OCI-LY7 (cell line): ENCODE measurements around the gene VENTX. TPM values are rescaled to one million over a fixed set of nuclear protein-coding genes. Genes with fewer than 3 reads are reported as not detected.

Source experiments
- BruUV-seq: library from RNA; stranded (reverse); fragments of 400-500 nt; replicated peaks from 2 replicates; lab custom pipeline; 2021; lab: Mats Ljungman, UMichigan
- CTCF ChIA-PET: fragments of 300-600 bp; sonication (Branson Sonifier 250); formaldehyde crosslinking; loops from one replicate; lab custom pipeline; 2022; ENCODE audit warnings: antibody characterized with exemption; ENCODE audit not compliant: unreplicated experiment; lab: Charles Lee
- POLR2A ChIA-PET: fragments of 300-600 bp; sonication (Branson Sonifier 250); formaldehyde crosslinking; loops from one replicate; lab custom pipeline; 2022; ENCODE audit warnings: antibody characterized with exemption; lab: Charles Lee
- DNase-seq: peaks from one replicate; pipeline ENCODE4 v3.0.0-alpha.2; 2015; ENCODE audit warnings: low spot score
- H2AFZ ChIP-seq: fragments of 200-600 bp; sonication (generic), shearing (Covaris generic); 2 replicates; pipeline ENCODE4 v1.6.1; 2014; ENCODE audit warnings: mild to moderate bottlenecking, antibody characterized with exemption, low read length, moderate library complexity
- H3K27ac ChIP-seq: fragments of 200-600 bp; sonication (generic); 2 replicates; pipeline ENCODE4 v1.5.1; 2014; ENCODE audit warnings: mixed run types, low read depth, mild to moderate bottlenecking, moderate library complexity, low read length, inconsistent platforms; ENCODE audit not compliant: poor library complexity, severe bottlenecking
- H3K36me3 ChIP-seq: fragments of 200-600 bp; sonication (generic); 2 replicates; pipeline ENCODE4 v1.6.1; 2014; ENCODE audit warnings: mild to moderate bottlenecking, antibody characterized with exemption, low read length, moderate library complexity, mixed read lengths; ENCODE audit not compliant: insufficient read depth
- H3K4me1 ChIP-seq: fragments of 200-600 bp; sonication (generic); 2 replicates; pipeline ENCODE4 v1.5.1; 2014; ENCODE audit warnings: mild to moderate bottlenecking, low read length; ENCODE audit not compliant: insufficient read depth, poor library complexity, severe bottlenecking
- H3K4me2 ChIP-seq: fragments of 200-600 bp; sonication (generic); 2 replicates; pipeline ENCODE4 v1.6.1; 2014; ENCODE audit warnings: mild to moderate bottlenecking, low read length
- H3K4me3 ChIP-seq: fragments of 200-600 bp; sonication (generic); 2 replicates; pipeline ENCODE4 v1.5.1; 2014; ENCODE audit warnings: mild to moderate bottlenecking, low read depth, low read length; ENCODE audit not compliant: poor library complexity, severe bottlenecking
- H3K79me2 ChIP-seq: fragments of 200-600 bp; sonication (generic); 2 replicates; pipeline ENCODE4 v1.6.1; 2016; ENCODE audit warnings: low read depth, mild to moderate bottlenecking, low read length, moderate library complexity, mixed read lengths; ENCODE audit not compliant: insufficient read depth
- H3K9me2 ChIP-seq: fragments of 200-600 bp; sonication (generic); 2 replicates; pipeline ENCODE4 v1.6.1; 2016; ENCODE audit warnings: mild to moderate bottlenecking, low read length, mixed read lengths; ENCODE audit not compliant: insufficient read depth
- H3K9me3 ChIP-seq: fragments of 200-600 bp; sonication (generic); 2 replicates; pipeline ENCODE4 v1.6.1; 2014; ENCODE audit warnings: mild to moderate bottlenecking, mixed run types, low read length, mixed read lengths
- H4K20me1 ChIP-seq: fragments of 200-600 bp; sonication (generic); 2 replicates; pipeline ENCODE4 v1.6.1; 2014; ENCODE audit warnings: mild to moderate bottlenecking, antibody characterized with exemption, low read length, moderate library complexity, mixed read lengths; ENCODE audit not compliant: insufficient read depth
- CTCF ChIP-seq: fragments of 200-600 bp; sonication (generic); conservative IDR thresholded peaks from 2 replicates; pipeline ENCODE4 v1.5.1; 2014; ENCODE audit warnings: mild to moderate bottlenecking, antibody characterized with exemption, low read length, moderate library complexity, mixed read lengths
- EZH2phosphoT487 ChIP-seq: fragments of 200-600 bp; sonication (generic); IDR thresholded peaks from 2 replicates; pipeline ENCODE4 v1.6.1; 2018; ENCODE audit warnings: low read depth, borderline replicate concordance, mild to moderate bottlenecking, mixed run types, antibody characterized with exemption, low read length, moderate library complexity, mixed read lengths
- intact Hi-C: fragments of 100-400 bp; cut with micrococcal nuclease; formaldehyde crosslinking; loops from one replicate; pipeline ENCODE4 v1.10.0; 2022; ENCODE audit not compliant: unreplicated experiment
- total RNA-seq, 2 experiments: library from RNA; depleted of rRNA in 1 of 2; stranded (reverse); fragments of >200 nt in 1 of 2; shearing (Covaris generic) in 1 of 2; gene quantifications; 2 replicates each; pipeline ENCODE4 v1.2.3, GENCODE V29; 2014 to 2022

Gene VENTX
- total RNA-seq, 2 experiments from 2014 or later: not detected

GRCh38 chr10:133249975-133250754, 12.5 kb downstream of the VENTX start:
- TF ChIP-seq EZH2phosphoT487 (no peak), CTCF (no peak)
- DNase-seq: no peak
- no TSS peak for BruUV-seq
- Histone ChIP-seq H3K4me3 (no peak overlapping the region), H3K4me1 (no peaks in the 10 kb centered on the region), H3K9me2 (no peaks in the 10 kb centered on the region), H3K79me2 (no peaks in the 10 kb centered on the region), H3K27ac (no peak overlapping the region), H4K20me1 (no peaks in the 10 kb centered on the region), H3K36me3 (no peaks in the 10 kb centered on the region), H2AFZ (no peak overlapping the region), H3K9me3 (no peaks in the 10 kb centered on the region), H3K4me2 (no peak overlapping the region)
- intact Hi-C loops: loop anchor here (10.0 kb wide), 1 partner anchor 265 kb away; no protein-coding TSS in a partner anchor
- CTCF ChIA-PET: no interaction called here
- POLR2A ChIA-PET: no interaction called here

- no peaks in the 10 kb centered on the region for H3K4me1 ChIP-seq
- intact Hi-C loops: no loop called here
- H2AFZ ChIP-seq: no peak overlapping the region
- H3K9me2 ChIP-seq: no peaks in the 10 kb centered on the region
- H4K20me1 ChIP-seq: no peaks in the 10 kb centered on the region
- no peak overlapping the region for H3K4me2 ChIP-seq
- no peaks in the 10 kb centered on the region for H3K79me2 ChIP-seq
- CTCF ChIA-PET: no interaction called here
- no peak overlapping the region for H3K27ac ChIP-seq
- no peaks in the 10 kb centered on the region for H3K36me3 ChIP-seq
- POLR2A ChIA-PET: no interaction called here
- no peak for DNase-seq
- TF ChIP-seq CTCF (no peak), EZH2phosphoT487 (no peak)
- H3K4me3 ChIP-seq: no peak overlapping the region
- BruUV-seq: no TSS peak
- no peaks in the 10 kb centered on the region for H3K9me3 ChIP-seq
Observed at GRCh38 chr10:133251388-133252222, 13.9 kb downstream of the VENTX start.

GRCh38 chr10:133252223-133252552, 14.5 kb downstream of the VENTX start:
- no peak overlapping the region for H3K27ac ChIP-seq
- intact Hi-C loops: no loop called here
- CTCF ChIA-PET: no interaction called here

More at GRCh38 chr10:133252223-133252552, 14.5 kb downstream of the VENTX start:
- no peaks in the 10 kb centered on the region for H3K9me2 ChIP-seq
- no TSS peak for BruUV-seq
- H3K4me2 ChIP-seq: no peak overlapping the region
- TF ChIP-seq EZH2phosphoT487 (no peak), CTCF (no peak)
- H3K4me1 ChIP-seq: peaks cover 2% of the 10 kb centered on the region
- H3K36me3 ChIP-seq: no peaks in the 10 kb centered on the region
- POLR2A ChIA-PET: no interaction called here
- H2AFZ ChIP-seq: no peak overlapping the region
- DNase-seq: no peak
- no peaks in the 10 kb centered on the region for H3K79me2 ChIP-seq
- H3K4me3 ChIP-seq: no peak overlapping the region
- no peaks in the 10 kb centered on the region for H4K20me1 ChIP-seq
- no peaks in the 10 kb centered on the region for H3K9me3 ChIP-seq
